HepG2 (cell line): ENCODE data around the gene PPP1R9B. TPM values are rescaled to one million over a fixed set of nuclear protein-coding genes. Genes with fewer than 3 reads are reported as not detected.
A peak's percentile ranks its signal among the peaks of the same experiment; 100 is the strongest.

ENCODE experiments used
- AKAP8 ChIP-seq: sonication (generic); formaldehyde crosslinking; IDR thresholded peaks from 2 replicates; pipeline ENCODE4 v1.5.1; 2020; ENCODE audit warnings: mild to moderate bottlenecking, missing genetic modification reagents
- ASH2L ChIP-seq: fragments of 300-600, 200-600 bp; sonication (generic); IDR thresholded peaks from 2 replicates; pipeline ENCODE4 v1.7.0; 2017; ENCODE audit warnings: low read depth, mild to moderate bottlenecking, moderate library complexity, mixed read lengths, low read length; ENCODE audit not compliant: insufficient read length
- CBFB ChIP-seq: sonication (generic); formaldehyde crosslinking; IDR thresholded peaks from 2 replicates; pipeline ENCODE4 v1.4.0; 2020; ENCODE audit warnings: missing genetic modification reagents
- DR1 ChIP-seq: sonication (generic); formaldehyde crosslinking; IDR thresholded peaks from 2 replicates; pipeline ENCODE4 v1.8.0; 2021; ENCODE audit warnings: mild to moderate bottlenecking, missing genetic modification reagents, inconsistent platforms
- HOXA5 ChIP-seq: sonication (generic); formaldehyde crosslinking; IDR thresholded peaks from 2 replicates; pipeline ENCODE4 v1.4.0; 2020; ENCODE audit warnings: missing genetic modification reagents
- LCORL ChIP-seq, 2 experiments: fragments of 450-650 bp in 1 of 2; sonication (generic) in 1 of 2; formaldehyde crosslinking in 1 of 2; IDR thresholded peaks; 2 replicates each; pipeline versions ENCODE4 v1.5.0 to v1.6.1; 2017 to 2020; ENCODE audit warnings: antibody characterized with exemption in 1 of 2, missing genetic modification reagents in 1 of 2
- MEF2D ChIP-seq: sonication (generic); formaldehyde crosslinking; IDR thresholded peaks from 2 replicates; pipeline ENCODE4 v1.5.1; 2020; ENCODE audit warnings: mild to moderate bottlenecking, missing genetic modification reagents
- MXI1 ChIP-seq: IDR thresholded peaks from 3 replicates; pipeline ENCODE4 v1.6.1; 2012; ENCODE audit warnings: low read depth, low read length, inconsistent platforms, borderline replicate concordance
- NR2F2 ChIP-seq: IDR thresholded peaks from 2 replicates; pipeline ENCODE4 v1.6.1; 2012; ENCODE audit warnings: low read depth, inconsistent platforms, borderline replicate concordance
- YEATS2 ChIP-seq: sonication (generic); formaldehyde crosslinking; IDR thresholded peaks from 2 replicates; pipeline ENCODE4 v1.4.0; 2020; ENCODE audit warnings: missing genetic modification reagents, borderline replicate concordance
- ZFY ChIP-seq: sonication (generic); formaldehyde crosslinking; IDR thresholded peaks from 2 replicates; pipeline ENCODE4 v1.4.0; 2020; ENCODE audit warnings: missing genetic modification reagents
- ZMYM3 ChIP-seq: sonication (generic); formaldehyde crosslinking; IDR thresholded peaks from 2 replicates; pipeline ENCODE4 v1.5.1; 2020; ENCODE audit warnings: mild to moderate bottlenecking, missing genetic modification reagents
- ZNF224 ChIP-seq: sonication (generic); formaldehyde crosslinking; IDR thresholded peaks from 2 replicates; pipeline ENCODE4 v1.5.0; 2020; ENCODE audit warnings: mild to moderate bottlenecking, missing genetic modification reagents
- ZNF343 ChIP-seq: sonication (generic); formaldehyde crosslinking; IDR thresholded peaks from 2 replicates; pipeline ENCODE4 v1.4.0; 2020; ENCODE audit warnings: mild to moderate bottlenecking, missing genetic modification reagents
- polyA plus RNA-seq, 8 experiments: library from polyadenylated mRNA; depleted of rRNA in 3 of 8; stranded (reverse) in 7 of 8; unstranded in 1 of 8; fragments of >200 nt; fragmentation: Illumina TruSeq in 4 of 8; extraction: Trizol in 4 of 8; gene quantifications; 2 replicates each; pipeline versions ENCODE4 v1.2.1 to v1.2.3, GENCODE V29; 2011 to 2016; ENCODE audit warnings: low read depth in 4 of 8, missing spikeins in 1 of 8, mixed read lengths in 1 of 8; ENCODE audit not compliant: insufficient read depth in 1 of 8
- total RNA-seq, 5 experiments: library from RNA; depleted of rRNA; stranded (reverse); fragments of >200 nt; fragmentation: Illumina TruSeq; extraction: Trizol; gene quantifications; 2 replicates each; pipeline ENCODE4 v1.2.3, GENCODE V29; 2016; ENCODE audit warnings: low read depth in 1 of 5
- TF ChIP-seq, protein P1 (sequence below): sonication (generic); formaldehyde crosslinking; IDR thresholded peaks from 2 replicates; pipeline ENCODE4 v1.5.0; 2020; ENCODE audit warnings: mild to moderate bottlenecking, missing genetic modification reagents
- TF ChIP-seq, protein P2 (sequence below): IDR thresholded peaks from 2 replicates; pipeline ENCODE4 v1.6.1; 2018; ENCODE audit warnings: missing genetic modification reagents, mild to moderate bottlenecking, missing compliant biosample characterization
- TF ChIP-seq, protein P3 (sequence below): IDR thresholded peaks from 2 replicates; pipeline ENCODE4 v1.4.0; 2020; ENCODE audit warnings: mild to moderate bottlenecking, missing genetic modification reagents
- TF ChIP-seq, protein P4 (sequence below): sonication (generic); formaldehyde crosslinking; IDR thresholded peaks from 2 replicates; pipeline ENCODE4 v1.4.0; 2020; ENCODE audit warnings: missing genetic modification reagents

PPP1R9B gene
- total and polyA plus RNA-seq, 2 of the 13 experiments (the other 11 are each of a cell fraction or from before 2014, with no cell fraction given) = 9.4 to 15.8 TPM

- no peak for TF ChIP-seq HOXA5 (CRISPR knock-in tag)
- peak; percentile 54; the same call in 1 of the 3 replicates for TF ChIP-seq MXI1
- TF ChIP-seq, protein P1, sequence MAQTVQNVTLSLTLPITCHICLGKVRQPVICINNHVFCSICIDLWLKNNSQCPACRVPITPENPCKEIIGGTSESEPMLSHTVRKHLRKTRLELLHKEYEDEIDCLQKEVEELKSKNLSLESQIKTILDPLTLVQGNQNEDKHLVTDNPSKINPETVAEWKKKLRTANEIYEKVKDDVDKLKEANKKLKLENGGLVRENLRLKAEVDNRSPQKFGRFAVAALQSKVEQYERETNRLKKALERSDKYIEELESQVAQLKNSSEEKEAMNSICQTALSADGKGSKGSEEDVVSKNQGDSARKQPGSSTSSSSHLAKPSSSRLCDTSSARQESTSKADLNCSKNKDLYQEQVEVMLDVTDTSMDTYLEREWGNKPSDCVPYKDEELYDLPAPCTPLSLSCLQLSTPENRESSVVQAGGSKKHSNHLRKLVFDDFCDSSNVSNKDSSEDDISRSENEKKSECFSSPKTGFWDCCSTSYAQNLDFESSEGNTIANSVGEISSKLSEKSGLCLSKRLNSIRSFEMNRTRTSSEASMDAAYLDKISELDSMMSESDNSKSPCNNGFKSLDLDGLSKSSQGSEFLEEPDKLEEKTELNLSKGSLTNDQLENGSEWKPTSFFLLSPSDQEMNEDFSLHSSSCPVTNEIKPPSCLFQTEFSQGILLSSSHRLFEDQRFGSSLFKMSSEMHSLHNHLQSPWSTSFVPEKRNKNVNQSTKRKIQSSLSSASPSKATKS (CRISPR knock-in tag) = no peak
- TF ChIP-seq ZNF224 (CRISPR knock-in tag) = no peak
- TF ChIP-seq ZFY = peak; percentile 74
- no peak for TF ChIP-seq LCORL (IDR thresholded peaks at IDR 0.05)
- peak; percentile 63; the same call in 1 of the 2 replicates for TF ChIP-seq LCORL (CRISPR knock-in tag; IDR thresholded peaks at IDR 0.05)
- 0 out of 2 replicates have a peak, but pooled peaks have one; percentile 45 for TF ChIP-seq DR1 (CRISPR knock-in tag)
- TF ChIP-seq NR2F2 = 0 out of 2 replicates have a peak, but pooled peaks have one; percentile 37
- TF ChIP-seq ZMYM3 = peak; percentile 96
- 0 out of 2 replicates have a peak, but pooled peaks have one; percentile 44 for TF ChIP-seq CBFB (CRISPR knock-in tag)
- peak; percentile 14; the same call in 1 of the 2 replicates for TF ChIP-seq MEF2D (CRISPR knock-in tag)
- TF ChIP-seq, protein P2, sequence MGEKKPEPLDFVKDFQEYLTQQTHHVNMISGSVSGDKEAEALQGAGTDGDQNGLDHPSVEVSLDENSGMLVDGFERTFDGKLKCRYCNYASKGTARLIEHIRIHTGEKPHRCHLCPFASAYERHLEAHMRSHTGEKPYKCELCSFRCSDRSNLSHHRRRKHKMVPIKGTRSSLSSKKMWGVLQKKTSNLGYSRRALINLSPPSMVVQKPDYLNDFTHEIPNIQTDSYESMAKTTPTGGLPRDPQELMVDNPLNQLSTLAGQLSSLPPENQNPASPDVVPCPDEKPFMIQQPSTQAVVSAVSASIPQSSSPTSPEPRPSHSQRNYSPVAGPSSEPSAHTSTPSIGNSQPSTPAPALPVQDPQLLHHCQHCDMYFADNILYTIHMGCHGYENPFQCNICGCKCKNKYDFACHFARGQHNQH (CRISPR knock-in tag) = 0 out of 2 replicates have a peak, but pooled peaks have one; percentile 19
- TF ChIP-seq ASH2L = peak; percentile 39
- TF ChIP-seq, protein P3, sequence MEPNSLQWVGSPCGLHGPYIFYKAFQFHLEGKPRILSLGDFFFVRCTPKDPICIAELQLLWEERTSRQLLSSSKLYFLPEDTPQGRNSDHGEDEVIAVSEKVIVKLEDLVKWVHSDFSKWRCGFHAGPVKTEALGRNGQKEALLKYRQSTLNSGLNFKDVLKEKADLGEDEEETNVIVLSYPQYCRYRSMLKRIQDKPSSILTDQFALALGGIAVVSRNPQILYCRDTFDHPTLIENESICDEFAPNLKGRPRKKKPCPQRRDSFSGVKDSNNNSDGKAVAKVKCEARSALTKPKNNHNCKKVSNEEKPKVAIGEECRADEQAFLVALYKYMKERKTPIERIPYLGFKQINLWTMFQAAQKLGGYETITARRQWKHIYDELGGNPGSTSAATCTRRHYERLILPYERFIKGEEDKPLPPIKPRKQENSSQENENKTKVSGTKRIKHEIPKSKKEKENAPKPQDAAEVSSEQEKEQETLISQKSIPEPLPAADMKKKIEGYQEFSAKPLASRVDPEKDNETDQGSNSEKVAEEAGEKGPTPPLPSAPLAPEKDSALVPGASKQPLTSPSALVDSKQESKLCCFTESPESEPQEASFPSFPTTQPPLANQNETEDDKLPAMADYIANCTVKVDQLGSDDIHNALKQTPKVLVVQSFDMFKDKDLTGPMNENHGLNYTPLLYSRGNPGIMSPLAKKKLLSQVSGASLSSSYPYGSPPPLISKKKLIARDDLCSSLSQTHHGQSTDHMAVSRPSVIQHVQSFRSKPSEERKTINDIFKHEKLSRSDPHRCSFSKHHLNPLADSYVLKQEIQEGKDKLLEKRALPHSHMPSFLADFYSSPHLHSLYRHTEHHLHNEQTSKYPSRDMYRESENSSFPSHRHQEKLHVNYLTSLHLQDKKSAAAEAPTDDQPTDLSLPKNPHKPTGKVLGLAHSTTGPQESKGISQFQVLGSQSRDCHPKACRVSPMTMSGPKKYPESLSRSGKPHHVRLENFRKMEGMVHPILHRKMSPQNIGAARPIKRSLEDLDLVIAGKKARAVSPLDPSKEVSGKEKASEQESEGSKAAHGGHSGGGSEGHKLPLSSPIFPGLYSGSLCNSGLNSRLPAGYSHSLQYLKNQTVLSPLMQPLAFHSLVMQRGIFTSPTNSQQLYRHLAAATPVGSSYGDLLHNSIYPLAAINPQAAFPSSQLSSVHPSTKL = peak; percentile 52
- TF ChIP-seq, protein P4, sequence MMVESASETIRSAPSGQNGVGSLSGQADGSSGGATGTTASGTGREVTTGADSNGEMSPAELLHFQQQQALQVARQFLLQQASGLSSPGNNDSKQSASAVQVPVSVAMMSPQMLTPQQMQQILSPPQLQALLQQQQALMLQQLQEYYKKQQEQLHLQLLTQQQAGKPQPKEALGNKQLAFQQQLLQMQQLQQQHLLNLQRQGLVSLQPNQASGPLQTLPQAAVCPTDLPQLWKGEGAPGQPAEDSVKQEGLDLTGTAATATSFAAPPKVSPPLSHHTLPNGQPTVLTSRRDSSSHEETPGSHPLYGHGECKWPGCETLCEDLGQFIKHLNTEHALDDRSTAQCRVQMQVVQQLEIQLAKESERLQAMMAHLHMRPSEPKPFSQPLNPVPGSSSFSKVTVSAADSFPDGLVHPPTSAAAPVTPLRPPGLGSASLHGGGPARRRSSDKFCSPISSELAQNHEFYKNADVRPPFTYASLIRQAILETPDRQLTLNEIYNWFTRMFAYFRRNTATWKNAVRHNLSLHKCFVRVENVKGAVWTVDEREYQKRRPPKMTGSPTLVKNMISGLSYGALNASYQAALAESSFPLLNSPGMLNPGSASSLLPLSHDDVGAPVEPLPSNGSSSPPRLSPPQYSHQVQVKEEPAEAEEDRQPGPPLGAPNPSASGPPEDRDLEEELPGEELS (CRISPR knock-in tag) = 0 out of 2 replicates have a peak, but pooled peaks have one; percentile 23
- 0 out of 2 replicates have a peak, but pooled peaks have one; percentile 13 for TF ChIP-seq ZNF343 (CRISPR knock-in tag)
- 0 out of 2 replicates have a peak, but pooled peaks have one; percentile 21 for TF ChIP-seq YEATS2 (CRISPR knock-in tag)
- 0 out of 2 replicates have a peak, but pooled peaks have one; percentile 54 for TF ChIP-seq AKAP8 (CRISPR knock-in tag)
These were observed 48.1 kb downstream of the PPP1R9B start (continued) for GRCh38 chr17:50102164-50102991.
